K562 (cell line): ENCODE measurements around the gene FOS. TPM values are rescaled to one million over a fixed set of nuclear protein-coding genes. Genes with fewer than 3 reads are reported as not detected.

Experiments used
- FOXA1 ChIP-seq: fragments of 450-650 bp; IDR thresholded peaks from 2 replicates; pipeline ENCODE4 v1.6.1; 2016; ENCODE audit warnings: mild to moderate bottlenecking, borderline replicate concordance
- NCOR1 ChIP-seq: fragments of 450-650 bp; IDR thresholded peaks from 2 replicates; pipeline ENCODE4 v1.6.1; 2016; ENCODE audit warnings: mild to moderate bottlenecking, moderate library complexity
- NR3C1 ChIP-seq: sonication (generic); formaldehyde crosslinking; IDR thresholded peaks from 2 replicates; pipeline ENCODE4 v1.8.1; 2022; ENCODE audit warnings: missing genetic modification reagents
- POLR2G ChIP-seq: fragments of 200-400 bp; formaldehyde crosslinking; IDR thresholded peaks from 2 replicates; pipeline ENCODE4 v1.6.1; 2017; ENCODE audit warnings: low read depth, mild to moderate bottlenecking, antibody characterized with exemption, low read length, moderate library complexity
- SMAD2 ChIP-seq: fragments of 150-350 bp; IDR thresholded peaks from 2 replicates; pipeline ENCODE4 v1.6.1; 2014; ENCODE audit warnings: low read depth, mild to moderate bottlenecking, low read length
- SRSF7 ChIP-seq: fragments of 200-400 bp; formaldehyde crosslinking; optimal IDR thresholded peaks from 2 replicates; pipeline ENCODE3; 2017; ENCODE audit warnings: mild to moderate bottlenecking, low read depth, low read length
- STAT5B ChIP-seq: fragments of 250-450 bp; sonication (Bioruptor Pico); IDR thresholded peaks from 2 replicates; pipeline ENCODE4 v1.8.0; 2021; ENCODE audit warnings: mild to moderate bottlenecking, inconsistent platforms
- TRIM24 ChIP-seq, 2 experiments: fragments of 450-650 bp; IDR thresholded peaks; 2 replicates each; pipeline ENCODE4 v1.6.1; 2016
- ZNF124 ChIP-seq: sonication (generic); formaldehyde crosslinking; IDR thresholded peaks from 2 replicates; pipeline ENCODE4 v1.8.1; 2022; ENCODE audit warnings: missing genetic modification reagents
- ZNF398 ChIP-seq: fragments of 250-450 bp; sonication (Bioruptor Pico); IDR thresholded peaks from 2 replicates; pipeline ENCODE4 v1.8.0; 2021; ENCODE audit warnings: moderate library complexity, mild to moderate bottlenecking, inconsistent platforms
- ZNF76 ChIP-seq: fragments of 250-450 bp; sonication (Bioruptor Pico); IDR thresholded peaks from 2 replicates; pipeline ENCODE4 v1.4.0; 2020; ENCODE audit warnings: mild to moderate bottlenecking, moderate library complexity, borderline replicate concordance
- ZNF77 ChIP-seq: fragments of 250-450 bp; sonication (Bioruptor Pico); IDR thresholded peaks from 2 replicates; pipeline ENCODE4 v1.5.0; 2020
- polyA plus RNA-seq, 8 experiments: library from polyadenylated mRNA; depleted of rRNA in 4 of 8; stranded (reverse) in 5 of 8; unstranded in 3 of 8; fragments of >200 nt; fragmentation: Nextera tagmentation in 2 of 8; fragmentation: Illumina TruSeq in 1 of 8; extraction: Ambion mirVana in 2 of 8; extraction: Trizol in 1 of 8; gene quantifications; 2 replicates each; pipeline versions ENCODE4 v1.2.1 to v1.2.3, GENCODE V29; 2011 to 2014; ENCODE audit warnings: inconsistent platforms in 1 of 8, missing spikeins in 1 of 8
- total RNA-seq, 7 experiments: library from RNA; depleted of rRNA in 6 of 7; stranded (reverse); fragments of >200 nt in 6 of 7; fragmentation: Illumina TruSeq in 2 of 7; extraction: Trizol in 2 of 7; gene quantifications; 2 replicates each; pipeline versions ENCODE4 v1.2.1 to v1.2.3, GENCODE V29; 2011 to 2021; ENCODE audit warnings: low replicate concordance in 1 of 7
- TF ChIP-seq, protein P1 (sequence below): sonication (generic); formaldehyde crosslinking; IDR thresholded peaks from 2 replicates; pipeline ENCODE4 v1.8.1; 2023; ENCODE audit warnings: mild to moderate bottlenecking, missing genetic modification reagents, moderate library complexity
- TF ChIP-seq, protein P2 (sequence below), 2 experiments: fragments of 250-450 bp in 1 of 2; fragments of 450-650 bp in 1 of 2; sonication (Bioruptor Pico) in 1 of 2; IDR thresholded peaks; 2 replicates each; pipeline versions ENCODE4 v1.6.1 to v1.8.0; 2016 to 2021; ENCODE audit warnings: mild to moderate bottlenecking in 2 of 2, moderate library complexity in 2 of 2, missing compliant biosample characterization in 1 of 2, missing genetic modification characterization in 1 of 2
- TF ChIP-seq, protein P3 (sequence below): fragments of 250-450 bp; sonication (Bioruptor Pico); IDR thresholded peaks from 2 replicates; pipeline ENCODE4 v1.4.0; 2020
- TF ChIP-seq, protein P4 (sequence below): fragments of 250-450 bp; sonication (Bioruptor Pico); IDR thresholded peaks from 2 replicates; pipeline ENCODE4 v1.5.0; 2020; ENCODE audit warnings: mild to moderate bottlenecking, borderline replicate concordance

Gene FOS
- total and polyA plus RNA-seq, 9 of the 15 experiments (the other 6 are each of a cell fraction or from before 2014, with no cell fraction given): 0.54 to 13.8 (median 8.9) TPM

- TF ChIP-seq, protein P1, sequence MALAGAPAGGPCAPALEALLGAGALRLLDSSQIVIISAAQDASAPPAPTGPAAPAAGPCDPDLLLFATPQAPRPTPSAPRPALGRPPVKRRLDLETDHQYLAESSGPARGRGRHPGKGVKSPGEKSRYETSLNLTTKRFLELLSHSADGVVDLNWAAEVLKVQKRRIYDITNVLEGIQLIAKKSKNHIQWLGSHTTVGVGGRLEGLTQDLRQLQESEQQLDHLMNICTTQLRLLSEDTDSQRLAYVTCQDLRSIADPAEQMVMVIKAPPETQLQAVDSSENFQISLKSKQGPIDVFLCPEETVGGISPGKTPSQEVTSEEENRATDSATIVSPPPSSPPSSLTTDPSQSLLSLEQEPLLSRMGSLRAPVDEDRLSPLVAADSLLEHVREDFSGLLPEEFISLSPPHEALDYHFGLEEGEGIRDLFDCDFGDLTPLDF: no peak
- TF ChIP-seq TRIM24 (IDR thresholded peaks at IDR 0.05) (no peak), ZNF398 (CRISPR knock-in tag) (no peak), NR3C1 (CRISPR knock-in tag) (no peak), STAT5B (CRISPR knock-in tag) (no peak), ZNF124 (CRISPR knock-in tag) (no peak), FOXA1 (no peak), SRSF7 (no peak), POLR2G (peak; percentile 73), ZNF76 (CRISPR knock-in tag) (no peak), NCOR1 (no peak), ZNF77 (CRISPR knock-in tag) (no peak), SMAD2 (no peak)
- TF ChIP-seq, protein P2, sequence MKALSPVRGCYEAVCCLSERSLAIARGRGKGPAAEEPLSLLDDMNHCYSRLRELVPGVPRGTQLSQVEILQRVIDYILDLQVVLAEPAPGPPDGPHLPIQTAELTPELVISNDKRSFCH (CRISPR knock-in tag; IDR thresholded peaks at IDR 0.05): no peak
- TF ChIP-seq, protein P2 (tag; IDR thresholded peaks at IDR 0.05): no peak
- TF ChIP-seq, protein P3, sequence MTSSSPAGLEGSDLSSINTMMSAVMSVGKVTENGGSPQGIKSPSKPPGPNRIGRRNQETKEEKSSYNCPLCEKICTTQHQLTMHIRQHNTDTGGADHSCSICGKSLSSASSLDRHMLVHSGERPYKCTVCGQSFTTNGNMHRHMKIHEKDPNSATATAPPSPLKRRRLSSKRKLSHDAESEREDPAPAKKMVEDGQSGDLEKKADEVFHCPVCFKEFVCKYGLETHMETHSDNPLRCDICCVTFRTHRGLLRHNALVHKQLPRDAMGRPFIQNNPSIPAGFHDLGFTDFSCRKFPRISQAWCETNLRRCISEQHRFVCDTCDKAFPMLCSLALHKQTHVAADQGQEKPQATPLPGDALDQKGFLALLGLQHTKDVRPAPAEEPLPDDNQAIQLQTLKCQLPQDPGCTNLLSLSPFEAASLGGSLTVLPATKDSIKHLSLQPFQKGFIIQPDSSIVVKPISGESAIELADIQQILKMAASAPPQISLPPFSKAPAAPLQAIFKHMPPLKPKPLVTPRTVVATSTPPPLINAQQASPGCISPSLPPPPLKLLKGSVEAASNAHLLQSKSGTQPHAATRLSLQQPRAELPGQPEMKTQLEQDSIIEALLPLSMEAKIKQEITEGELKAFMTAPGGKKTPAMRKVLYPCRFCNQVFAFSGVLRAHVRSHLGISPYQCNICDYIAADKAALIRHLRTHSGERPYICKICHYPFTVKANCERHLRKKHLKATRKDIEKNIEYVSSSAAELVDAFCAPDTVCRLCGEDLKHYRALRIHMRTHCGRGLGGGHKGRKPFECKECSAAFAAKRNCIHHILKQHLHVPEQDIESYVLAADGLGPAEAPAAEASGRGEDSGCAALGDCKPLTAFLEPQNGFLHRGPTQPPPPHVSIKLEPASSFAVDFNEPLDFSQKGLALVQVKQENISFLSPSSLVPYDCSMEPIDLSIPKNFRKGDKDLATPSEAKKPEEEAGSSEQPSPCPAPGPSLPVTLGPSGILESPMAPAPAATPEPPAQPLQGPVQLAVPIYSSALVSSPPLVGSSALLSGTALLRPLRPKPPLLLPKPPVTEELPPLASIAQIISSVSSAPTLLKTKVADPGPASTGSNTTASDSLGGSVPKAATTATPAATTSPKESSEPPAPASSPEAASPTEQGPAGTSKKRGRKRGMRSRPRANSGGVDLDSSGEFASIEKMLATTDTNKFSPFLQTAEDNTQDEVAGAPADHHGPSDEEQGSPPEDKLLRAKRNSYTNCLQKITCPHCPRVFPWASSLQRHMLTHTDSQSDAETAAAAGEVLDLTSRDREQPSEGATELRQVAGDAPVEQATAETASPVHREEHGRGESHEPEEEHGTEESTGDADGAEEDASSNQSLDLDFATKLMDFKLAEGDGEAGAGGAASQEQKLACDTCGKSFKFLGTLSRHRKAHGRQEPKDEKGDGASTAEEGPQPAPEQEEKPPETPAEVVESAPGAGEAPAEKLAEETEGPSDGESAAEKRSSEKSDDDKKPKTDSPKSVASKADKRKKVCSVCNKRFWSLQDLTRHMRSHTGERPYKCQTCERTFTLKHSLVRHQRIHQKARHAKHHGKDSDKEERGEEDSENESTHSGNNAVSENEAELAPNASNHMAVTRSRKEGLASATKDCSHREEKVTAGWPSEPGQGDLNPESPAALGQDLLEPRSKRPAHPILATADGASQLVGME (CRISPR knock-in tag): no peak
- TF ChIP-seq, protein P4, sequence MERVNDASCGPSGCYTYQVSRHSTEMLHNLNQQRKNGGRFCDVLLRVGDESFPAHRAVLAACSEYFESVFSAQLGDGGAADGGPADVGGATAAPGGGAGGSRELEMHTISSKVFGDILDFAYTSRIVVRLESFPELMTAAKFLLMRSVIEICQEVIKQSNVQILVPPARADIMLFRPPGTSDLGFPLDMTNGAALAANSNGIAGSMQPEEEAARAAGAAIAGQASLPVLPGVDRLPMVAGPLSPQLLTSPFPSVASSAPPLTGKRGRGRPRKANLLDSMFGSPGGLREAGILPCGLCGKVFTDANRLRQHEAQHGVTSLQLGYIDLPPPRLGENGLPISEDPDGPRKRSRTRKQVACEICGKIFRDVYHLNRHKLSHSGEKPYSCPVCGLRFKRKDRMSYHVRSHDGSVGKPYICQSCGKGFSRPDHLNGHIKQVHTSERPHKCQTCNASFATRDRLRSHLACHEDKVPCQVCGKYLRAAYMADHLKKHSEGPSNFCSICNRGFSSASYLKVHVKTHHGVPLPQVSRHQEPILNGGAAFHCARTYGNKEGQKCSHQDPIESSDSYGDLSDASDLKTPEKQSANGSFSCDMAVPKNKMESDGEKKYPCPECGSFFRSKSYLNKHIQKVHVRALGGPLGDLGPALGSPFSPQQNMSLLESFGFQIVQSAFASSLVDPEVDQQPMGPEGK (CRISPR knock-in tag): no peak
Observed at GRCh38 chr14:75258803-75259509, 19.7 kb upstream of the FOS start (continued).
